Activated CD4-positive, CD25-positive, alpha-beta regulatory T cell (primary cell): ENCODE measurements around the gene TMEM150B.

Source experiments
- DNase-seq, 4 experiments: peaks; one replicate each; lab custom pipeline; 2025; lab: John Stamatoyannopoulos, UW

TMEM150B gene, protein sequence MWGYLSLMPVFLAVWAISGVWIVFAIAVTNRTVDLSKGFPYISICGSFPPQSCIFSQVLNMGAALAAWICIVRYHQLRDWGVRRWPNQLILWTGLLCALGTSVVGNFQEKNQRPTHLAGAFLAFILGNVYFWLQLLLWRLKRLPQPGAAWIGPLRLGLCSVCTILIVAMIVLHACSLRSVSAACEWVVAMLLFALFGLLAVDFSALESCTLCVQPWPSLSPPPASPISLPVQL

GRCh38 chr19:55325172-55325571 lies at the start of gene TMEM150B:
Gene TMEM150B, minus strand, starts transcription at chr19:55325341. Its CDS starts 4,305 bp downstream, at chr19:55321036.
- DNase-seq = no peak

GRCh38 chr19:55373993-55374757 lies 49.0 kb upstream of the TMEM150B start:
- DNase-seq = no peak

DNA sequence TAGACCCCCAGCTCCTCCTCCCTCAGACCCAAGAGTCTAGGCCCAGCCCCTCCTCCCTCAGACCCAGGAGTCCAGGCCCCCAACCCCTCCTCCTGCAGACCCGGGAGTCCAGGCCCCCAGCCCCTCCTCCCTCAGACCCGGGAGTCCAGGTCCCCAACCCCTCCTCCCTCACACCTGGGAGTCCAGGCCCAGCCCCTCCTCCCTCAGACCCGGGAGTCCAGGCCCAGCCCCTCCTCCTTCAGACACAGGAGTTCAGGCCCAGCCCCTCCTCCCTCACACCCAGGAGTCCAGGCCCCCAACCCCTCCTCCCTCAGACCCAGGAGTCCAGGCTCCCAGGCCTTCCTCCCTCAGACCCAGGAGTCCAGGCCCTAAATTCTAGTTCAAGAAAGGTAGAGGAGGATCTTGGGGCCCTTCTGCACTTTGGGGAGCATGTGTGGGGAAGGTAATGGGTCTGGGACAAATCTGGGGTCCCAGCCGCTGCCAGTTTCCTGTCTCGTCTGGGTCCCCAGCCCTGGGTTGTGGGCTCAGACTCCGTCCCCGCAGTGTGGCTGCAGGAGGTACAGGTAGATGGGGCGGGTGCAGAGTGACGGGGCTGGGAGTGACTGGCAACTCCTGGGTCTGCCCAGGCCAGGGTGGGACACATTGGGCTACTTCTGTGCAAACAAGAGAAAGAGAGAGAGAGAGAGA lies 48.3 kb upstream of the TMEM150B start:
- DNase-seq = no peak

DNA sequence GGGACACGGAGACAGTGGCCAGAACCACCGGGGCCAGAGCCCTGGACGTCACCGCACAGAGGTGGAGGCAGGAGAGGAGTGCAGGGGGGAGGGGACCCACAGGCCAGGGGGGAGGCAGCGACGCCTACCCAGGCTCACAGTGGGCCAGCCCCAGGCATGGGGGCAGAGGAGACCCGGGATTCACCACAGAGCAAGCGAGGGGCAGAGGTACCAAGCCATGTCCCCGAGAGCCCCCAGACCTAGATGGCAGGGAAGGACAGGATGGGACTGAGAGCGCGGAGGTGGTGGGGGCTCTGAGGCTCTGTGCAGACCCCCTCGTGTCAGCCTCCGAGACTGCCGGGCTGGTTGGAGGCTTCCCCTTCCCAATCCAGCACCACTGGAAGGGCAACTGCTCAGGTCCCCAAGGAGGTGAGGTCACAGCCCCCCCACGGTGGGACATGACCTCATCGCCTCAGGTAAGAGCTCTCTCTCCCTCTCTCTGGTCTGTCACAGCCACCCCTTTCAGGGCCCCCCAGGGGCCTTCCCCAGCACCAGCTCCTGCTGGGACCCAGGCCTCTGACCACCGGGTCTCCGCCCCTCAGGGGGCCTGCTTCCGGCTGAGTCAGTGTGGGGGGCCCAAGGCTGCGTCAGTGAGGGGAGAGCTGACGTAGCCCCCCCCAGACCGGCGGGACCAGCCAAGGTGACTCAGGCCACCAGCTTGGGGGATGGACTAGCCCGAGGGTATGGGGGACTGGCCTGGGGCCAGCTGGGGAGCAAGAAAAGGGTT lies 47.4 kb upstream of the TMEM150B start:
- no peak for DNase-seq

DNA sequence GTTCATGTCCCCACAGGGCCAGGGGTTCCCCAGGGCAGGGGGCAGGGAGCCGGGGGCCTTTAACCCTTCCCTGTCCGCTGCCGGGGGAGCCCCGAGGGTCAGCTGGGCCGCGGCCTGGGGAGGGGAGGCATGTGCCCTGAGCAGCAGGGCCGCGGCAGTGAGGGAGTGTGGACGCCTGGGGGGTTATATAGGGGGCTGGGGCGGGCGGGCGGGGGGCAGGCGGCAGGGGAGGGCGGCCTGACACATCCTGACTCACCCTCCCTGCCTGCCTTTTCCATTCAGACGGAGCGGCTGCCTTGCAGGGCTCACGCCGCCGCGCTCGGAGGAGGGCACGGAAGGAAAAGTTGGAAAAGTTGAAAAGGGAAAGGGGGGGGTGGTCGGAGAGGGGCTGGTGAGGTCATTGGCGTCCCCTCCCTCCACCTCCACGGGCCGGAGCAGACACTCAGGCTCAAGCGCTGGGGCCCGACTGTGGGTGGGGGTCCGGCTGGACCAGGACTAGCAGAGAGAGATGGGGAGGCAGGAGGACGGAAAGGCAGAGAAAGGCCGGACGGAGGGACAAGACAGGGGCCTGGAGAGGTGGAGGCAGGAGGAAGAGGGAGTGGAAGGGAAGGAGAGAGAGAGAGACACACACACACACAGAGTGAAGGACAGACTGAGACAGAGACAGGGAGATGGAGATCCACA lies 45.3 kb upstream of the TMEM150B start, which contains the start of gene IL11:
Gene IL11, minus strand, starts transcription at position 159 of the 684 bp plus-strand sequence. Its CDS starts 153 bp downstream, at position 6.
- no peak for DNase-seq

- DNase-seq = no peak
Observed at GRCh38 chr19:55369653-55370304, 44.6 kb upstream of the TMEM150B start.

DNA sequence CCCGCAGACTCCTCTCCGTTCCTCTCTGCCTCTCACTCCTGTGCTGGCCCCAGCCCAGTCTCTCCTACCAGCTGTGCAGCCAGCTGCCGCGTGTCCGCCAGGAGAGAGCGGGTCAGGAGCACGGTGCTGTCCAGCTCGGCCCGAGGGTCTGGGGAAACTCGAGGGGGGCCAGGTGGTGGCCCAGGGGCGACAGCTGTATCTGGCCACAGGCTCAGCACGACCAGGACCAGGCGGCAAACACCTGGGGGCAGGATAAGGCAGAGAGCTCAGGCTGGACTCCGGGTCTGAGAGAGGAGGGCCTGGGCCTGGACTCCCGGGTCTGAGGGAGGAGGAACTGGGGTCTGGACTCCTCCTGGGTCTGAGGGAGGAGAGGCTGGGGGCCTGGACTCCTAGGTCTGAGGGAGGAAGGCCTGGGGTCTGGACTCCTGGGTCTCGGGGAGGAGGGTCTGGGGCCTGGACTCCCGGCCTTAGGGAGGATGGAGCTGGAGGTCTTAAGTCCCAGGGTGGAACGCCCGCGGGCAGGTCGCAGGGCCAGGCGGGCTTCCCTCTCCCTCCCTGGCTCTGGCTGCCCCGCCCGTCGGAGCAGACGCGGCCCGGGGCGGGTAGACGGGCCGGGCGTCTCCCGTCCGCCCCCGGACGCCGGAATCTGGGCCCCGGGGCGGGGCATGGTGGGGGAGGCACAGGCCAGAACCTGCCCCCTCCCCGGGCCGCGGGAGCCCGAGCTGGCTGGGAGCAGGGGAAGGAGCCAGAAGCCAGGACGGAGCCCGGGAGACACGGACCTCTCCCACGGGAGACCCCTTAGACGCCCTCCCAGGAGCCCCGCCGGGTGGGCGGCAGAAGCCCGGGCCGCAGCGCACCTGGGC lies 43.8 kb upstream of the TMEM150B start:
- no peak for DNase-seq

- no peak for DNase-seq
Observed at GRCh38 chr19:55368106-55368505, 43.0 kb upstream of the TMEM150B start.

DNA sequence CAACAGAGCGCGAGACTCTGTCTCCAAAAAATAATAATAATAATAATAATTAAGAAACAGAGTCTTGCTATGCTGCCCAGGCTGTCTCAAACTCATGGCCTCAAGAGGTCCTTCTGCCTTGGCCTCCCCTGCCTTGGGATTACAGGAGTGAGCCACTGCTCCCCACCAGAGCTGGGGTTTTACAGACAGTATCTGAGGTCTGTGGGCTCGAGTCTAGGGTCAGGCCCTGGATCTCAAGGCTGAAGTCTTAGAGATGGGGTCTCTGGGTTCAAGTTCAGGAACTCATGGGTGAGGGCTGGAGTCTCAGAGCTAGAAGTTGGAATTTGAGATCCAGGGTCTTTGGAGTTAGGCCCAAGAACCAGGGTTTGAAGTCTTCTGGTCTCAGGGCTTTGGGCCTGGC lies 41.6 kb upstream of the TMEM150B start:
- DNase-seq = no peak

DNA sequence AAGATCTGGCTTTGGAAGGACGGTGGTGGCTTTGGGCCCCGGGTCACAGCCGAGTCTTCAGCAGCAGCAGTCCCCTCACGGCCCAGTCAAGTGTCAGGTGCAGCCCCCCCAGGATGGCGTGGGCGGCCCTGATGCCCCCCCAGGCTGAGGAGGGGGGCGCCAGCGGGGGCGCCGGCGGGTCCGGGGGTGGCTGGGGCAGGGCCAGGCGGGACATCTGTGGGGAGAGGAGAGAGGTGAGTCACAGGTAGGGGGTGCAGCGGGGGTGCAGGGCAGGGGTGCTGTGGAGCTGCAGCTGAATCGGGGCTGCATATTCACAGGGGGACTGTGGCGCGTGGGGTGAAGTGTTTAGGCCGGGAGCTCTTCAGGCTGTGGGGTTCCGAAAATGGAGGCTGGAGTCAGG lies 40.8 kb upstream of the TMEM150B start:
- DNase-seq = no peak

GRCh38 chr19:55365245-55365644 lies 40.1 kb upstream of the TMEM150B start:
- no peak for DNase-seq

DNA sequence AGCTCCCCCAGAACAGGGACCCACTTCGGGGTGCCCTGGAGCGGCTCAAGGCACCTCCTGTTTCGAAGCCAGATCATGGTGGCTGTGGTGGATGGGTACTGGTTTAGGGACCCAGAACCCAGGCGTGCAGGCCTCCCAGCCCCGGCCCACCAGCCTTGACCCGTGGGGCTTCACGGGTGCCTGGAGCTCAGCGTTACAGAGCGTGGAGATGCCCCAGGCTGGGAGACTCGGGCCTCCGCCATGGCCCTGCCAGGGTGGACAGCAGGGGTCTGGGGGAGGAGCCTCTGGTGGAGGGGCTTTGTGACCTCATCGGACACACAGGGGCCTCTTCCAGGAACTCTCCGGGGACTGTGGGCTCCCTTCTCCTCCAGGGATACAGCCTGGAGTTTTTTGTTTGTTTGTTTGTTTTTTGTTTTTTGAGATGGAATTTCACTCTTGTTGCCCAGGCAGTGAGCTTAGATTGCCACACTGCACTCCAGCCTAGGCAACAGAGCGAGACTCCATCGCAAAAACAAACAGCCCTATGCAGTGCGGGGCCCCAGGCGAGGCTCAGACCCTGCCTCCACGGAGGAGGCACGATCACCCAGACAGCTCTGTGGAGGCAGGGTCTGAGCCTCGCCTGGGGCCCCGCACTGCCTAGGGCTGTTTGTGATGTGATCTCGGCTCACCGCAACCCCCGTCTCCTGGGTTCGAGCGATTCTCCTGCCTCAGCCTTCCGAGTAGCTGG lies 38.0 kb upstream of the TMEM150B start, which contains the start of gene GARIN5B:
Gene GARIN5B, minus strand, starts transcription at position 271 of the 727 bp plus-strand sequence. Its CDS starts 194 bp downstream, at position 77.
- DNase-seq = no peak

DNA sequence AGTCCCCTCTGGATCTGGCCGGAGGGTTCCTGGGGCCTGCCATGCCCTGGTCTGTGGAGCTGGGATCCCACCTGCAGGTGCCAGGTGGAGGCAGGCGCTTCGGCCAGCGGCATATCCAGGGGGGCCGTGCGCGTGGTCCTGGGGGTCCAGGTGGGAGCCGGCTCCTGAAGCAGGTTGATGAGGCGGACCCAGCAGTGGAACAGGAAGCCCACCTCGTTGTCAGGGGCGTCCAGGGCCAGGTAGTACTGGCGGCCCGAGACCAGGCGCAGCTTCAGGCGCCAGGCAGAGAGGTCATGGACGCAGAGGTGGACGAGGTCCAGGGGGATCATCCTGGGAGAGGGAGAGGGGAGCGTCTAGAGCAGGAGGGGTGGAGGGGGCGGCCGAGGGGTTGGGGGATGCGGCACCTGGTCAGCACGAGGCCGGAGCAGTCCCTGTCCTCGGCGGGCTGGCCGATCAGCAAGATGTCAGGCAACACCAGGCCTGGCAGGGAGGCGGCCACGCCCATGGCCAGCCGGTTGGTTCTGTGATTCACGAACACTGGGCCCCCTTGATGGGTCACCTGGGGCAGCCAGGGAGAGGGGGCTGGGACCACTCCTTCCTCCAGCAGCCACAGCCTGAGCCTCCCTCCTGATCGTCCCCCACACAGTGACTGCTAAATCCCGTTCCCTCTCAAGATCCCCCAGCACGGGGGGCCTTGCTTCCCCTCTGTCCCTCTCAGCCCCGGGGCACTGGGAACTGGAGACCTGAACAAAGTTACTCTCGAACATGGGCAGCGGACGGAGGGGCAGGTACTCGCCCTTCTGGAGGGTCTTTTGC lies 37.2 kb upstream of the TMEM150B start:
- no peak for DNase-seq

GRCh38 chr19:55360902-55361301 lies 35.8 kb upstream of the TMEM150B start:
- no peak for DNase-seq

DNA sequence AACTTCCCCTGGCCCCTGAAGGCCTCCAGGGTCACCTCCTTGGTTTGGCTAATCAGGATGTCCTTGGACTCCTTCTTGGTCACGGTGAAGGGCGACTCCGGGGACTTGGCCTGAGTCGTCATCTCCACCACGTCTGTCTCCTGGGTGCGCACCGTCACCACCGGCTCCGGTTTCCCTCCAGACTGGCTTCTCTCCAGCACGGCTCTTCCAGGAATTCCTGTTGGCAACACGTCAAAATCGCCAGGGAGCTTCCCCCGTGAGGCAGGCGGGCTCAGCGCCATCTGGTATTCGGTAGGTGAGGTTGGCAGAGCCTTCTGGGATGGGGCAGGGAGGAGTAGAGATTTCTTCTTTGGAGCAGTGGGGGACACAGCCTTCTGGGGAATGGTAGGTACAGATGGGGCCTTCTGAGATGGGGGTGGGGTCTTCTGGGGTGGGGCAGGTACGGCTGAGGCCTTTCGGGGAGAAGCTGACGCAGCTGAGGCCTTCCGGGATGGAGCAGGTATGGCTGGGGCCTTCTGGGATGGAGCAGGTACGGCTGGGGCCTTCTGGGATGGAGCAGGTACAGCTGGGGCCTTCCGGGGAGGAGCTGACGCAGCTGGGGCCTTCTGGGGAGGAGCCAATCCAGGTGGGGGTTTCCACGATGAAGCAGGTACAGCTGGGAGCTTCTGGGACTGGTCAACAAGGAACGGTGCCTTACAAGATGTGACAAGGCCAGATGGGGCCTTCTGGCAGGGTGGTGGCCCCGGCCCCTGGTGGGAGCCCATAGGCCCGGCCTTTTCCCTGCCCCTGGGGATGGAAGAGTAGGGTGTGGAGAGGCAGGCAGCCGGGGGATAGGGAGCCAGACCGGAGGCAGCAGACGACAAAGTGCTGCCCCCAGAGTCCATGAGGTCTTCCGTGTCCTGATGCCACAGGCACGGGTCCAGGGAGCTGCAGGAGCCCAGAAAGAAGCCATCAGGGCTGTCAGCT lies 34.1 kb upstream of the TMEM150B start:
- DNase-seq = no peak

DNA sequence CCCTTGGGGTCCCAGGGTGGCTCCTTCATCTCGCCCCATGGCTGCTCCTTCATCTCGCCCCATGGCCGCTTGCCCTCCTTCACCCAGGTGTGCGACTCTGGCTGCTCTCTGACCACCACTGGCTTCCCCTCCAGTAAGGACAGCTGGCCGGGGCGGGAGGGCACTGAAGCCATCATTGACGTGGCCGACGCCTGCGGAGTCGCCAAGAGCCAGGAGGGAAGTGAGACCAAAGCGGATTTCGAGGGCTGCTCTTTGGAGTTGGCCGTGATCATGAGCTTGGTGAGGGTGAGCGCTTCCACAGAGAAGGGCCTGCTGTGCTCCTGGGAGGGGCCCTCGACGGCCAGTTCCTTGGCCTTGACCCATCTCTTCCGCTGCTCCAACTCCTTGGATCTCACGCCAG lies 33.4 kb upstream of the TMEM150B start:
- no peak for DNase-seq

DNA sequence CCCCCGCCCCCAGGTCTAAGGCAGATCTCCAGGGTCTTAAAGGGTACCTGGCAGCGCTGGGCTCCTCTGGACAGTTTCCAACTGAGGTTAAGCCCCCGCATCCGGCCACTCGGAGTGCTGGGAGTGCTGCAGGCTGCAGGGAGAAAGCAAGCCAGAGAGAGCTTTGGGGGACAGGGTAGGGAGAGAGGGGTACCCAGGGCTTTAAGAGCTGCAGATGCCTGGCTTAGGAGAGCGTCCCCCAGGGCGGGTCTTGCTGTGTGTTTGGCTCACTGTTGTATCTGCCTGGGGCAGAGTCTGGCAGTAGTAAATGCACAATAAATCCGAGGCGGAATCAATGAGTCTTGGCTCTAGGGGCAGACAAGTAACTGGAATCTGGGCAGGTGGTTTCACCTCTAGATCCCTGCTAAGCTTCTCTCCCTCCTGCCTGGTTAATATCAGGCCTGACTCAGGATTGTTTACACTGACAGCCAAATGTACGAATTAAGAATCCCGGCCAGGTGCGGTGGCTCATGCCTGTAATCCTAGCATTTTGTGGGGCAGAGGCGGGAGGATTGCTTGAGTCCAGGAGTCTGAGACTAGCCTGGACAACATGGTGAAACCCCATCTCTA lies 30.2 kb upstream of the TMEM150B start:
- DNase-seq = no peak
